DMS114 treated with DMSO at 0.1 percent for 48 hours (cell line): Measurements from ENCODE around the gene HOXA11.

ENCODE experiments used
- DNase-seq: peaks from one replicate; lab custom pipeline; 2025; ENCODE audit not compliant: unreplicated experiment; lab: John Stamatoyannopoulos, UW

HOXA11 gene

GRCh38 chr7:27138472-27138871, 46.6 kb downstream of the HOXA11 start:
- no peak for DNase-seq

GRCh38 chr7:27137640-27138315, 47.3 kb downstream of the HOXA11 start:
- no peak for DNase-seq

GRCh38 chr7:27134392-27134791, 50.6 kb downstream of the HOXA11 start:
- DNase-seq: no peak

- peak; percentile 74 for DNase-seq
Measured at GRCh38 chr7:27133409-27134231, 51.4 kb downstream of the HOXA11 start.

GRCh38 chr7:27132978-27133377, 52.1 kb downstream of the HOXA11 start:
- no peak for DNase-seq

GRCh38 chr7:27132214-27132613, 52.8 kb downstream of the HOXA11 start:
- DNase-seq: no peak

GRCh38 chr7:27131390-27131819, 53.6 kb downstream of the HOXA11 start:
- no peak for DNase-seq
